HG02759 (cell line): ENCODE data around the gene CCDC7.
"Not testable (repeated sequence)": the region's sequence is repeated elsewhere in the genome, so short reads cannot be mapped to it uniquely, and the experiment has no call there.

ENCODE experiments used
- ATAC-seq: cut with Tn5 transposase; IDR thresholded peaks from one replicate; pipeline ENCODE4 v1.9.1; 2021; ENCODE audit warnings: mild to moderate bottlenecking, moderate library complexity; ENCODE audit not compliant: unreplicated experiment

Gene CCDC7

GRCh38 chr10:32687116-32687515, 241.2 kb downstream of the CCDC7 start:
- ATAC-seq, result no peak

DNA sequence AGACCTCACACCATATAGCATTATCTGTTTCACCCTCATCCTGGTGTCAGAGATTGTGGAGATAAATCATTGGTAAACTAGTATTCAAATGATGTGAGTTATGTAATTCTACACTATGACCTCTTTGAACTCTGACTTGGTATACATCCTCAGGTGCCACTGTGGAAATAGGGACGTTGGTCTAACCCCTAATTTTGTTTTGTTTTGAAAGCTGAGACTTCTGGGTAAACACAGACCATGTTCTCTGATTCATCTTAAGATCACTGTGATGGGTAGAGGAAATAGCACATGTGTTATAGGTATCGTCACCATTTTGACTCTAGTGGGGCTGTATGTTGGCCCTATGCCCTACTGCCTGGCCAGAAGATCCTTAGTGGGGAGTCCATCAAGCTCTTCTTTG, 241.6 kb downstream of the CCDC7 start:
- no peak for ATAC-seq

DNA sequence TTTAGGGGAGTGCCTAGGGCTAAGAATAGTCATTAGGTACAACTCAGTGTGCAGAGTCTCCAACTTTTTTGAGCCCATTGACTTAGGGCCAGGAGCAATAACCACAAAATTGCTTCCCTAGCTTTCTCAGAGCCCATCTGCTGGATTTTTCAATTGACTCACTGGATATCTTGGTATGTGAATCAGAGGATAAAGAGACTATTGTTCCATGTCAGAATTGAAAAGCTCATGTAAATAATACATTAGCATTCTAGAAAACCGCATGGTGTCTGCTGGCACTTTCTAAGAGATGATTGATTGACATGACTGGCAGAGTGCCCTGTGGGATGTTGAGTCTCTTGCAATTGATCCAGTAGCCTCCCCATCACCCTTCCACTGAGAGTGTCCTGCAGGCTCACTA, 246.2 kb downstream of the CCDC7 start:
- no peak for ATAC-seq

- ATAC-seq, result no peak
Observed at GRCh38 chr10:32693441-32693979, 247.6 kb downstream of the CCDC7 start.

- ATAC-seq, result not testable (repeated sequence)
Observed at GRCh38 chr10:32699683-32700082, 253.7 kb downstream of the CCDC7 start.

- ATAC-seq, result no peak
Observed at GRCh38 chr10:32713560-32713959, 267.6 kb downstream of the CCDC7 start.

- ATAC-seq, result no peak
Observed at GRCh38 chr10:32731527-32731926, 285.6 kb downstream of the CCDC7 start.

DNA sequence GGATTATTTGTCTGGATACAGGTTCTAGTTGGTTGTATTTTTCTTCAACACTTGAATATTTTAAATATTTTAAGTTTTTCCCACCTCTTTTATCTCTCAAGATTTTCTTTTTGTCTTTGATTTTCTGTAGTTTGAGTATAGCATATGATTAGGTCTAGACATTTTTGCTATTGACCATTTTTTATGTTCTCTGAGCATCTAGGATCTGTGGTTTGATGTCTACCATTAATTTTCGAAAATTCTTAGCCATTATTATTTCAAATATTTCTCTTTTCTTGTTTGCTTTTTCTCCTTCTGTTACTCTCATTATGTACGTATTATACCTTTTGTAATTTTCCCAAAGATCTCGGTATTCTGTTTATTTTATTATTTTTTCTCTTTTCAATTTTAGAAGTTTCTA, 293.0 kb downstream of the CCDC7 start:
- ATAC-seq, result no peak

DNA sequence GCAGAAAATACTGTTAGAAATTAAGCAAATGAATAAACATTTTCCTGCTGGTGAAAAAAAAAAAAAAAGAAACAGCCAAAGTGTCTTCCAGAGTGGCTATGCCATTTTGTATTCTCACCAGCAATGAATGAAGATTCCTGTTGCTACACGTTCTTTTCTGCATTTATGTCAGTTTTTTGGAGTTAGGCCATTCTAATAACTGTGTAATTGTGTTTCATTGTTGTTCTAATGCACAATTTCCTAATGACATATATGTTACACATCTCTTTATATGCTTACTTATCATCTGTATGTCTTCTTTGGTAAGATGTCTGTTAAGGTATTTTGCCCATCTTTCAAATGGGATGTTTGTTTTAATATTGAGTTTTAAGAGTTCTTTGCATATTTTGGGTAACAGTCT, 298.4 kb downstream of the CCDC7 start:
- ATAC-seq, result no peak

DNA sequence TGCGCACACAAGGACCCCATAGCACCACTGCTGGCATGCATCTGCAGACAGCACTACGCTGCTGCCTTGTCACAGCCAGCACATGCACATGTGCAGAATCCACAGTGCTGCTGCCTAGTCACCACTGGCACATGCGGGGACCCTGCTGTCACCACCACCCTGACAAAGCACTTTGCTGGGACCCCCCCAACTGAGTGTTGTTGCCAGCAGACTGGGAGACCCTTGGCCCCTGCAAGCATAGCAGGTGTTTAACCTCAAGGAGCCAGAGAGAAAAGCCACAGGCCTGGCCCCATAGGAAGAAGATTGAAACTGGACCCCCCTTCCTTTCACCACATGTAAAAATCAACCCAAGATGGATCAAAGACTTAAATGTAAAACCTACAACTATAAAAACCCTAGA, 300.9 kb downstream of the CCDC7 start:
- no peak for ATAC-seq

GRCh38 chr10:32751582-32751981, 305.6 kb downstream of the CCDC7 start:
- no peak for ATAC-seq

- ATAC-seq, result not testable (repeated sequence)
Observed at GRCh38 chr10:32754900-32755299, 309.0 kb downstream of the CCDC7 start.

DNA sequence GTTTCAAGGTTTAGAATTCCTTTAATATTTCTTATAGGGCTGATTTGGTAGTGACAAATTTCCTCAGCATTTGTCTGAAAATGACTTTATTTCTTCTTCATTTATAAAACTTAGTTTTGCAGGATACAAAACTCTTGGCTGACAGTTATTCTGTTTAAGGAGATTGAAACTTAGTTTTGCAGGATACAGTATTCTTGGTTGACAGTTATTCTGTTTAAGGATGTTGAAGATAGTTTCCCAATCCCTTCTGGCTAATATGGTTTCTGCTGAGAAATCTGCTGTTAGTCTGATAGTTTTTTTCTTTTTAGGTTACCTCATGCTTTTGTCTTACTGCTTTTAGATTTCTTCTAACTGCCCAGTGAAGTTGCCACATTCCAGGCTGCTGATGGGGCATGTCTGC, 325.3 kb downstream of the CCDC7 start:
- no peak for ATAC-seq

DNA sequence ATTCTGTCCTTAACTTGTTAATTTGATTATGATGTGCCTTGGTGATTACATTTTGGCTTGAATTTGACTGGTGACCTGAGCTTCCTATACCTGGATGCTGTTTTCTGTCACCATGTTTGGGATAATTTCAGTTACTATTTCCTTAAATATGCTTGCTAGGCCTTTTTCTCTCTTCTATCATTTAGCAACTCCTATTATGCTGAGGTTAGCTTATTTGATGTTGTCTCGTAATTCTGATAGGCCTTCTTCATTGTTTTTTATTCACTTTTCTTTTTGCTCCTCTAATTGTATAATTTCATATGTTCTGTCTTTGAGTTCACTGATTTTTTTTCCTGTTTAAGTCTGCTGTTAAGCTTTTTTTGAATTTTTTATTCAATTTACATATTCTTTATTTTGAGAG, 327.2 kb downstream of the CCDC7 start:
- no peak for ATAC-seq

DNA sequence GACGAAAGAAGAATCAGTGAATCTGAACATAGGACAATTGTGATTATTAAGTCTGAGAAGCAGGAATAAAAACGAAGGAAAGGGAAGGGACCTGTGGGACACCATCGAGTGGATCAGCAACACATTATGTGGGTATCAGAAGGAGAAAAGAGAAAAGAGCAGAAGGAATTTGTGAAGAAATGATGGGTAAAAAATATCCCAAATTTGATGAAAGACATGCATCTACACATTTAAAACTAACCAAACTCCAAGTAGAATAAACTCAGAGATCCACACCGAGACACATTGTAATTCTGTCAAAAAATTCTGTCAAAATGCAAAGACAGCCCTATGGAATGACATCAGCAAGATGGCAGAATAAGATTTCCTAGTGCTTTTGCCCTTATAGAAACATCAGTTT, 341.0 kb downstream of the CCDC7 start:
- ATAC-seq, result no peak

DNA sequence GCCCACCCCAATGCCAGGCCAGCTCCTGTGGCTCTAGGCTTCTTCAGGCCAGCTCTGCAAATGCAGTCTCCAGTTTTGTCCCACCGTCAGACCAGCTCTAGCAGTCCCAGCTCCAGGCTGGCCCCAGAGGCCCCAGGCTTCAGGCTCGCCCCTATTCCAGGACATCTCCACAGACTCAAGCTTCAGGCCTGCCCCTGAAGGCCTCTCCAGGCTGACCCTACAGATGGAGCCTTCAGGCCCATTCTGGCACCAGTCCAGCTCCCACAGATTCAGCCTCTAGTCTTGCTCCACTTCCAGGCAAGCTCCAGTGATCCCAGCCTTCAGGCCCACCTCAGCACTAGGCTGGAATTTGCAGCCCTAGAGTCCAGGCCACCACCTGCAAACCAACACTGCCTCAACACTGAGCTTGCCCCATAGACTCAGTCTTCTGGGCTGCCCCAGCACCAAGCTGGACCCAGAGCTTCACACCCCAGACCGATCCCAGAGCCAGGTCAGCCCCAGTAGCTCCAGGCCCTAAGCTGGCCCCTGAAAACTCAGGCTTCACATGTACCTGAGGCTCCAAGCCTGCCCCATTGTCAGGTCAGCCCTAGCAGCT, 341.8 kb downstream of the CCDC7 start:
- ATAC-seq, result no peak

GRCh38 chr10:32788359-32788758, 342.4 kb downstream of the CCDC7 start:
- no peak for ATAC-seq

- no peak for ATAC-seq
Observed at GRCh38 chr10:32790483-32790882, 344.5 kb downstream of the CCDC7 start.

DNA sequence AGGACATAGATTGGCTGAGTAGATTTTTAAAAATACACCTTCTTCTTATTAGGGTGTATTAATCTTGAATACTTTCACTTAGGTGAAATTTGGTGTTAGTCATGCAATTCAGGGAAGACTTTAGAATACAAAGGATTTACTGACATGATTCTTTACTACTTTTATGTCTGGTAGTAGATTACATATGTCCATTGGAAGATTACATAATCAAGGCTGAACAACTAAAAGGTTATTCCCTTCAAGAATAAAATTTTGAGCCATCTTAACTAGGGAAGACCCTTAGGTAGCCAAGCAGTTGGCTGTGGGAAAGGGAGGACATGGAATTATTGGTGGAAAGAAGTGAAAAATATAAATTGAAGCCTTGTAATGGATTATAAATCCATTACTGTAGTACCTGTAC, 347.1 kb downstream of the CCDC7 start:
- no peak for ATAC-seq

DNA sequence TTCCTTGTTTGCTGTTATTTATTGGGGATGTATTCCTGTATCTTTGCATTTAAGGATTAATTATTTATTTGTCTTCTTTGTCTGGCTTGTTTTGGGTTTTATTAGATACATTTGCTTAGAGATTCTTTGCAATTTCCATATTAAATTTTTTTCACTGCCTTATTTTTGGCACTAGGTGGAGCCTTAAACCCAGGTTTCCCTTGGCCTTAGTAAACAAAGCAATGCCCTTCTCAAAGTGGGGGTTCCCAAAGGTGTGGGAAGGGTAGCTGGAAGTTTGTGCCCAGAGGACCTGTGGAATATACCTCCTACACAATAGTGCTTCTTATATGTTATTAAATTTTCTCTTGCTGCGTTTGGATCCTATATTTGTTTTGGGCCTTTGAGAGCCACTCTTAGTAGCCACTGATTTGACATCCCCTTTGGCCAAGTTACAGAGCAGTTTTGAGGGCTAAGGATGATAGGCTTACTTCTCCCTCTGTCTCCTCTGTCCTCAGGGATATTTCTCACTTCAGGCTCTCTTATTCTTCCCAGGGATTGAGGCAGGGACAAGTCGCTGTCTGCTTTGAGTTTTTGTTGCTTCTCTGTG, 349.8 kb downstream of the CCDC7 start:
- ATAC-seq, result no peak

GRCh38 chr10:32797393-32797792, 351.5 kb downstream of the CCDC7 start:
- not testable (repeated sequence) for ATAC-seq

DNA sequence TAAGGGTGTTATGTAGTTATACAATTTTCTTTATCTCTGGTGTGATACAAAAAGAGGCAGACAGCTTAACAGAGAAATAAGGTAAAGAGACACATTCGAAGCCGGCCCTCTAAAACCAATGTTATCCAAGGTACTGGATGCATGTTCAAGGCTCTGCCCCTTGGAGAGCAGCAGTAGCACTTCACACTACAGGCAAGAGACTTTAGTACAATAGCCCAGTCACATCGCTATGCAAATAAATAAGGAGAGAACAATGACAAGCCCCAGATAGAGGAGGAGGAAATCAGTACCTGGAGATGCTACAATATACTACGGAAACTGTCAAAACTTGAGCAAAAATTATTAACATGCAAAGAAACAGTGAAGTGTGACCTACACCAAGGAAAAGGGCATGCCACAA, 401.0 kb downstream of the CCDC7 start:
- no peak for ATAC-seq

GRCh38 chr10:32851301-32851700, 405.4 kb downstream of the CCDC7 start:
- no peak for ATAC-seq
